Caco-2 (cell line): ENCODE data around the gene GSTA3. TPM values are rescaled to one million over a fixed set of nuclear protein-coding genes. Genes with fewer than 3 reads are reported as not detected.
"Not testable (repeated sequence)": the region's sequence is repeated elsewhere in the genome, so short reads cannot be mapped to it uniquely, and the experiment has no call there.

ENCODE experiments used
- BruUV-seq: library from RNA; stranded (reverse); fragments of 400-500 nt; replicated peaks from 2 replicates; lab custom pipeline; 2021; lab: Mats Ljungman, UMichigan
- CTCF ChIA-PET: fragments of 300-600 bp; sonication (Branson Sonifier 250); formaldehyde crosslinking; loops from one replicate; lab custom pipeline; 2022; ENCODE audit warnings: antibody characterized with exemption; lab: Charles Lee
- POLR2A ChIA-PET: fragments of 300-600 bp; sonication (Branson Sonifier 250); formaldehyde crosslinking; loops from one replicate; lab custom pipeline; 2022; ENCODE audit warnings: antibody characterized with exemption; lab: Charles Lee
- DNase-seq, 2 experiments: peaks; one replicate each; pipeline versions ENCODE4 v3.0.0 to v3.0.0-alpha.2; 2020 to 2022
- H3K27me3 ChIP-seq: replicated peaks from 2 replicates; pipeline ENCODE4 v1.6.0; 2011; ENCODE audit warnings: low read length; ENCODE audit not compliant: control insufficient read depth, insufficient read depth
- H3K36me3 ChIP-seq: 2 replicates; pipeline ENCODE4 v1.5.1; 2011; ENCODE audit warnings: low read length; ENCODE audit not compliant: control insufficient read depth, insufficient read depth
- H3K4me1 ChIP-seq: fragments of 250-450 bp; sonication (Bioruptor Pico); 2 replicates; pipeline ENCODE4 v1.5.1; 2020; ENCODE audit warnings: mild to moderate bottlenecking
- H3K4me3 ChIP-seq: 2 replicates; pipeline ENCODE4 v1.5.1; 2011; ENCODE audit warnings: low read depth, mild to moderate bottlenecking, control low read depth, low read length
- H3K9me3 ChIP-seq: fragments of 250-450 bp; sonication (Bioruptor Pico); 2 replicates; pipeline ENCODE4 v1.5.1; 2020; ENCODE audit warnings: mild to moderate bottlenecking, moderate library complexity
- H3K27ac Mint-ChIP-seq: one replicate; pipeline ENCODE4 v1.8.0; 2022; ENCODE audit warnings: mixed read lengths; ENCODE audit not compliant: unreplicated experiment
- H3K27me3 Mint-ChIP-seq: one replicate; pipeline ENCODE4 v1.8.0; 2022; ENCODE audit warnings: mixed read lengths; ENCODE audit not compliant: insufficient read depth, unreplicated experiment
- H3K36me3 Mint-ChIP-seq: one replicate; pipeline ENCODE4 v1.8.0; 2022; ENCODE audit warnings: mild to moderate bottlenecking, mixed read lengths; ENCODE audit not compliant: insufficient read depth, unreplicated experiment
- H3K4me1 Mint-ChIP-seq: one replicate; pipeline ENCODE4 v1.8.0; 2022; ENCODE audit warnings: low read depth, mixed read lengths; ENCODE audit not compliant: unreplicated experiment
- H3K4me3 Mint-ChIP-seq: one replicate; pipeline ENCODE4 v1.8.0; 2022; ENCODE audit warnings: mild to moderate bottlenecking, moderate library complexity, mixed read lengths; ENCODE audit not compliant: unreplicated experiment
- H3K9me3 Mint-ChIP-seq: one replicate; pipeline ENCODE4 v1.8.0; 2022; ENCODE audit warnings: mixed read lengths; ENCODE audit not compliant: unreplicated experiment
- intact Hi-C: fragments of 100-400 bp; cut with micrococcal nuclease; formaldehyde crosslinking; loops from one replicate; pipeline ENCODE4 v1.10.0; 2022; ENCODE audit not compliant: unreplicated experiment
- total RNA-seq: library from RNA; stranded (reverse); gene quantifications from 2 replicates; pipeline ENCODE4 v1.2.3, GENCODE V29; 2022
- TF ChIP-seq, protein P1 (sequence below), 2 experiments: fragments of 200-600 bp in 1 of 2; IDR thresholded peaks; 1 replicate in 1 of 2; 2 replicates in 1 of 2; pipeline versions ENCODE4 v1.5.1 to v1.8.0; 2011 to 2022; ENCODE audit warnings: antibody characterized with exemption in 1 of 2, control low read depth in 1 of 2, inconsistent platforms in 1 of 2, low read depth in 1 of 2, low read length in 1 of 2, mild to moderate bottlenecking in 1 of 2, moderate library complexity in 1 of 2; ENCODE audit not compliant: insufficient read depth in 1 of 2, severe bottlenecking in 1 of 2, unreplicated experiment in 1 of 2

GSTA3 gene
- total RNA-seq, 1 experiment from 2014 or later, result not detected

DNA sequence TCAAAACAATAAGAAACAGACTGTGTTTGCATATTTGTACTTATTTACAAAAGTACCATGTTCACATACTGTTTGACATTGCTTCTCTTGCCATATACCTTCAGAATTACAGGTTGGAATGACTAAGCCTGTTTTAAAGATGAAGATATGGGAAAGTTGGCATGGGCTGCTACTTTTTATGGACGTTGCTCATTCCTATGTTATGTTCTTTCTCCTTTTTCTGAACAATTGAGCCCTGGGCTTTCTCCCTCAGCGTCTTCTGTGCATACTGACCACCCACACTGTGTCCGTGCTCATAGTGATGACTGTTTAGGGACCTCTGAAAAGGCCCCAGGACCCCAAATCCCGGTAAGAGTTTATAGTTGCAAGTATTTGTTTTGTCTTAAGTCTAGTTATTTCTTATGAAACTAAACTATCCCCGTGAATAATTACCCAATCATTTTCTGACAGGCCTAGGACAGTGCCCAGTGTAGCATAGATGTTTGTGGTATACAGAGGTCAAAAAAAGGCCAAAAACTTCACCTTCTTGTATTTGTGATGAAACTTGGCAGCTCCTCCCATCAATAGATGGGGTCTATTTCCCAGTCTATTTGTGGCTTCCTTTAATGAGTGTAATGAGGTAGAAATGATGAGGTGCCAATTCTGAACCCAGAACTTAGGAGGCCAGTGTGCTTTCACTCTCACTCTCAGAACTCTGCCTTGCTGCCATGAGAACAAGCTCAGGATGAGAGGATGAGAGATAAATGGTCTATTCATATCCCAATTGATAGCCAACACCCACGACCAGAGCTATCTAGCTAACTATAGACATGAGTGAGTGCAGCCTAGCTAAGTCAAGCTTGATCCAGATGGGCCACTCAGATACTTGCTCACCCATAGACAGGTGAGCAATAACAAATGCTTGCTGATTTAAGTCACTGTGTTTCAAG, 44.7 kb upstream of the GSTA3 start:
- Histone ChIP-seq H3K27me3 (no peaks in the 10 kb centered on the region), H3K36me3 (no peaks in the 10 kb centered on the region), H3K4me3 (no peak overlapping the region), H3K9me3 (no peaks in the 10 kb centered on the region), H3K4me1 (peaks cover 9% of the 10 kb centered on the region)
- Mint-ChIP-seq H3K4me1 (peaks cover 6% of the 10 kb centered on the region), H3K36me3 (no peaks in the 10 kb centered on the region), H3K4me3 (no peak overlapping the region), H3K27ac (no peak overlapping the region), H3K27me3 (no peaks in the 10 kb centered on the region), H3K9me3 (peaks cover 12% of the 10 kb centered on the region)
- intact Hi-C loops, result no loop called here
- BruUV-seq, result no TSS peak
- TF ChIP-seq, protein P1, sequence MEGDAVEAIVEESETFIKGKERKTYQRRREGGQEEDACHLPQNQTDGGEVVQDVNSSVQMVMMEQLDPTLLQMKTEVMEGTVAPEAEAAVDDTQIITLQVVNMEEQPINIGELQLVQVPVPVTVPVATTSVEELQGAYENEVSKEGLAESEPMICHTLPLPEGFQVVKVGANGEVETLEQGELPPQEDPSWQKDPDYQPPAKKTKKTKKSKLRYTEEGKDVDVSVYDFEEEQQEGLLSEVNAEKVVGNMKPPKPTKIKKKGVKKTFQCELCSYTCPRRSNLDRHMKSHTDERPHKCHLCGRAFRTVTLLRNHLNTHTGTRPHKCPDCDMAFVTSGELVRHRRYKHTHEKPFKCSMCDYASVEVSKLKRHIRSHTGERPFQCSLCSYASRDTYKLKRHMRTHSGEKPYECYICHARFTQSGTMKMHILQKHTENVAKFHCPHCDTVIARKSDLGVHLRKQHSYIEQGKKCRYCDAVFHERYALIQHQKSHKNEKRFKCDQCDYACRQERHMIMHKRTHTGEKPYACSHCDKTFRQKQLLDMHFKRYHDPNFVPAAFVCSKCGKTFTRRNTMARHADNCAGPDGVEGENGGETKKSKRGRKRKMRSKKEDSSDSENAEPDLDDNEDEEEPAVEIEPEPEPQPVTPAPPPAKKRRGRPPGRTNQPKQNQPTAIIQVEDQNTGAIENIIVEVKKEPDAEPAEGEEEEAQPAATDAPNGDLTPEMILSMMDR (IDR thresholded peaks at IDR 0.05; ENCODE audit: insufficient read depth in 1 of 2, low read depth in 1 of 2, low read length in 1 of 2, severe bottlenecking in 1 of 2, unreplicated experiment in 1 of 2), result no peak
- POLR2A ChIA-PET, result no interaction called here
- CTCF ChIA-PET, result no interaction called here
- no peak for DNase-seq

GRCh38 chr6:52946306-52946705, 36.8 kb upstream of the GSTA3 start:
- BruUV-seq, result no TSS peak
- H3K36me3 ChIP-seq, result no peaks in the 10 kb centered on the region
- H3K4me3 ChIP-seq, result no peak overlapping the region
- Mint-ChIP-seq H3K27me3 (no peaks in the 10 kb centered on the region), H3K27ac (peak overlapping the region; percentile 76), H3K4me3 (peak overlapping the region; percentile 49), H3K9me3 (no peaks in the 10 kb centered on the region), H3K36me3 (peaks cover 31% of the 10 kb centered on the region), H3K4me1 (peaks cover 43% of the 10 kb centered on the region)
- H3K27me3 ChIP-seq, result no peaks in the 10 kb centered on the region
- intact Hi-C loops, result loop anchor here (1.0 to 2.0 kb wide), 3 partner anchors 28 to 48 kb away; partner anchors contain the start of gene GSTA4
- peaks cover 3% of the 10 kb centered on the region; the same call in 1 of the 2 replicates for H3K9me3 ChIP-seq
- POLR2A ChIA-PET, result interaction anchor here (0.9 kb wide), 1 partner anchor 48 kb away, joined by 5 read pairs; the partner anchor contains the start of gene GSTA4
- CTCF ChIA-PET, result interaction anchor here (1.4 to 1.5 kb wide), 2 partner anchors 49 to 221 kb away, joined by 3 to 5 read pairs; partner anchors contain the start of gene GSTA4
- TF ChIP-seq, protein P1 (IDR thresholded peaks at IDR 0.05; ENCODE audit: insufficient read depth in 1 of 2, low read depth in 1 of 2, low read length in 1 of 2, severe bottlenecking in 1 of 2, unreplicated experiment in 1 of 2), result no peak
- peak; percentile 78 to 82 for DNase-seq
- H3K4me1 ChIP-seq, result peaks cover 59% of the 10 kb centered on the region

DNA sequence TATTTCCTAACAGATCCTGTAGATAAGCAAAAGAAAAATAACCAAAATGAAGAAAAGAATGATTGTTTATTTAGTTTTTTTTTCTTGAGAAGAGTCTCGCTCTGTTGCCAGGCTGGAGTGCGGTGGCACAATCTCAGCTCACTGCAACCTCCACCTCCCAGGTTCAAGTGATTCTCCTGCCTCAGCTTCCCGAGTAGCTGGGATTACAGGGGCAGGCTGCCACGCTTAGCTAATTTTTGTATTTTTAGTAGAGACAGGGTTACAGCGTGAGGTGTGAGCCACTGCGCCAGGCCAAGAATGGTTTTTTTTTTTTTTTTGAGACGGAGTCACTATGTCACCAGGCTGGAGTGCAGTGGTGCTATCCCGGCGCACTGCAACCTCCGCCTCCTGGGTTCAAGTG, 33.3 kb upstream of the GSTA3 start:
- DNase-seq, POLR2A ChIA-PET, CTCF ChIA-PET, H3K27me3 Mint-ChIP-seq, intact Hi-C loops, H3K9me3 ChIP-seq, H3K36me3 ChIP-seq, H3K4me3 ChIP-seq, H3K9me3 Mint-ChIP-seq, H3K27me3 ChIP-seq, BruUV-seq: not testable (repeated sequence)
- Mint-ChIP-seq H3K27ac (peak overlapping the region; percentile 93), H3K36me3 (peaks cover 23% of the 10 kb centered on the region), H3K4me3 (peak overlapping the region; percentile 53), H3K4me1 (peaks cover 23% of the 10 kb centered on the region)
- H3K4me1 ChIP-seq, result peaks cover 43% of the 10 kb centered on the region
